H9 (cell line): ENCODE data around the gene LY6G5B. TPM values are rescaled to one million over a fixed set of nuclear protein-coding genes. Genes with fewer than 3 reads are reported as not detected.
A peak's percentile ranks its signal among the peaks of the same experiment; 100 is the strongest.

Experiments
- DNase-seq: peaks from one replicate; pipeline ENCODE4 v3.0.0-alpha.2; 2017
- H2AFZ ChIP-seq: one replicate; pipeline ENCODE4 v1.6.1; 2013; ENCODE audit warnings: mild to moderate bottlenecking, low read length, control low read depth, moderate library complexity
- H2AK5ac ChIP-seq: 2 replicates; pipeline ENCODE4 v1.6.1; 2013; ENCODE audit warnings: low read length, control low read depth, mixed read lengths; ENCODE audit not compliant: insufficient read length
- H2BK120ac ChIP-seq: one replicate; pipeline ENCODE4 v1.6.1; 2013; ENCODE audit warnings: low read depth, mild to moderate bottlenecking, low read length, control low read depth, inconsistent platforms; ENCODE audit not compliant: poor library complexity, severe bottlenecking
- H2BK12ac ChIP-seq: 2 replicates; pipeline ENCODE4 v1.6.1; 2013; ENCODE audit warnings: low read length, control low read depth, mixed read lengths, low read depth; ENCODE audit not compliant: insufficient read length
- H2BK15ac ChIP-seq: 2 replicates; pipeline ENCODE4 v1.6.1; 2013; ENCODE audit warnings: low read depth, low read length, control low read depth
- H2BK20ac ChIP-seq: one replicate; pipeline ENCODE4 v1.6.1; 2013; ENCODE audit warnings: low read depth, mild to moderate bottlenecking, low read length, control low read depth, inconsistent platforms; ENCODE audit not compliant: poor library complexity, severe bottlenecking
- H2BK5ac ChIP-seq: 2 replicates; pipeline ENCODE4 v1.6.1; 2013; ENCODE audit warnings: low read length, control low read depth, mixed read lengths; ENCODE audit not compliant: insufficient read length
- H3K14ac ChIP-seq: 2 replicates; pipeline ENCODE4 v1.6.1; 2013; ENCODE audit warnings: low read length, control low read depth; ENCODE audit not compliant: insufficient read depth
- H3K18ac ChIP-seq: 2 replicates; pipeline ENCODE4 v1.6.1; 2013; ENCODE audit warnings: low read depth, mild to moderate bottlenecking, mixed read lengths, low read length, control low read depth; ENCODE audit not compliant: insufficient read length
- H3K23ac ChIP-seq: 2 replicates; pipeline ENCODE4 v1.6.1; 2013; ENCODE audit warnings: low read length, control low read depth, mixed read lengths, low read depth; ENCODE audit not compliant: insufficient read length
- H3K23me2 ChIP-seq: 2 replicates; pipeline ENCODE4 v1.6.1; 2013; ENCODE audit warnings: low read depth, mild to moderate bottlenecking, mixed read lengths, low read length, control low read depth; ENCODE audit not compliant: insufficient read length, poor library complexity, severe bottlenecking
- H3K27ac ChIP-seq: 2 replicates; pipeline ENCODE4 v1.5.1; 2013; ENCODE audit warnings: low read length, control low read depth, mixed read lengths, low read depth; ENCODE audit not compliant: insufficient read length
- H3K27me3 ChIP-seq: 2 replicates; pipeline ENCODE4 v1.6.1; 2013; ENCODE audit warnings: low read length, control low read depth, inconsistent platforms; ENCODE audit not compliant: insufficient read depth
- H3K4ac ChIP-seq: 2 replicates; pipeline ENCODE4 v1.6.1; 2013; ENCODE audit warnings: low read depth, mild to moderate bottlenecking, control low read depth, inconsistent platforms, low read length, moderate library complexity
- H3K4me1 ChIP-seq: 2 replicates; pipeline ENCODE4 v1.6.1; 2013; ENCODE audit warnings: low read length, control low read depth, inconsistent platforms; ENCODE audit not compliant: insufficient read depth
- H3K4me2 ChIP-seq: 2 replicates; pipeline ENCODE4 v1.6.1; 2013; ENCODE audit warnings: low read length, control low read depth, mixed read lengths; ENCODE audit not compliant: insufficient read length, insufficient read depth
- H3K56ac ChIP-seq: 2 replicates; pipeline ENCODE4 v1.6.1; 2013; ENCODE audit warnings: low read depth, mild to moderate bottlenecking, mixed read lengths, low read length, control low read depth; ENCODE audit not compliant: insufficient read length
- H3K79me1 ChIP-seq: 2 replicates; pipeline ENCODE4 v1.6.1; 2013; ENCODE audit warnings: low read depth, mild to moderate bottlenecking, moderate library complexity, low read length, control low read depth, inconsistent platforms; ENCODE audit not compliant: insufficient read depth, poor library complexity, severe bottlenecking
- H3K79me2 ChIP-seq: 2 replicates; pipeline ENCODE4 v1.6.1; 2013; ENCODE audit warnings: low read length, control low read depth, inconsistent platforms; ENCODE audit not compliant: insufficient read depth
- H3K9ac ChIP-seq: 2 replicates; pipeline ENCODE4 v1.6.1; 2013; ENCODE audit warnings: low read length, control low read depth, mixed read lengths; ENCODE audit not compliant: insufficient read length; ENCODE audit errors: extremely low read depth
- H3K9me3 ChIP-seq: one replicate; pipeline ENCODE4 v1.6.1; 2013; ENCODE audit warnings: low read depth, low read length, inconsistent platforms; ENCODE audit not compliant: control insufficient read depth
- H3T11ph ChIP-seq: one replicate; pipeline ENCODE4 v1.6.1; 2013; ENCODE audit warnings: mild to moderate bottlenecking, low read length, control low read depth, inconsistent platforms
- H4K20me1 ChIP-seq: one replicate; pipeline ENCODE4 v1.6.1; 2013; ENCODE audit not compliant: control insufficient read depth, insufficient read length, insufficient read depth
- H4K5ac ChIP-seq: 2 replicates; pipeline ENCODE4 v1.6.1; 2013; ENCODE audit warnings: low read depth, mild to moderate bottlenecking, mixed read lengths, low read length, control low read depth; ENCODE audit not compliant: insufficient read length
- H4K8ac ChIP-seq: replicated peaks from 2 replicates; pipeline ENCODE4 v1.6.1; 2013; ENCODE audit warnings: low read length, control low read depth, mixed read lengths, low read depth; ENCODE audit not compliant: insufficient read length
- H4K91ac ChIP-seq: 2 replicates; pipeline ENCODE4 v1.6.1; 2013; ENCODE audit warnings: low read depth, mild to moderate bottlenecking, moderate library complexity, mixed read lengths, low read length, control low read depth; ENCODE audit not compliant: insufficient read length
- H3K27ac Mint-ChIP-seq, 3 experiments: 2 replicates in 2 of 3; 3 replicates in 1 of 3; pipeline ENCODE4 v1.8.0; 2020 to 2021; ENCODE audit warnings: mixed read lengths in 3 of 3, mild to moderate bottlenecking in 1 of 3, moderate library complexity in 1 of 3
- H3K27me3 Mint-ChIP-seq: 2 replicates; pipeline ENCODE4 v1.8.0; 2021; ENCODE audit warnings: low read depth, mild to moderate bottlenecking, moderate library complexity, mixed read lengths
- H3K36me3 Mint-ChIP-seq, 3 experiments: 2 replicates in 2 of 3; 3 replicates in 1 of 3; pipeline ENCODE4 v1.8.0; 2020 to 2021; ENCODE audit warnings: low read depth in 3 of 3, mixed read lengths in 3 of 3; ENCODE audit not compliant: insufficient read depth in 1 of 3
- H3K4me1 Mint-ChIP-seq, 2 experiments: 2 replicates each; pipeline ENCODE4 v1.8.0; 2020; ENCODE audit warnings: mixed read lengths in 2 of 2
- H3K4me3 Mint-ChIP-seq, 2 experiments: 2 replicates in 1 of 2; 3 replicates in 1 of 2; pipeline ENCODE4 v1.8.0; 2020 to 2021; ENCODE audit warnings: mild to moderate bottlenecking in 2 of 2, mixed read lengths in 2 of 2, moderate library complexity in 1 of 2
- H3K9me3 Mint-ChIP-seq, 2 experiments: 2 replicates in 1 of 2; 3 replicates in 1 of 2; pipeline ENCODE4 v1.8.0; 2020; ENCODE audit warnings: mild to moderate bottlenecking in 2 of 2, mixed read lengths in 2 of 2, moderate library complexity in 1 of 2
- CTCF ChIP-seq: fragments of 200-600 bp; sonication (generic); conservative IDR thresholded peaks from 3 replicates; pipeline ENCODE4 v1.8.0; 2021; ENCODE audit warnings: antibody characterized with exemption, mild to moderate bottlenecking
- WGBS: extraction: QIAGEN DNeasy Blood & Tissue Kit; methylation state at CpG from one replicate; pipeline ENCODE4 v1.1.7; 2013; ENCODE audit warnings: missing lambda C conversion rate, low lambda C conversion rate, mixed read lengths; ENCODE audit not compliant: insufficient read length; ENCODE audit errors: extremely low coverage; 5-methylcytosine and 5-hydroxymethylcytosine counted together
- total RNA-seq: library from RNA; stranded (reverse); gene quantifications from 2 replicates; pipeline ENCODE4 v1.2.1, GENCODE V29; 2021

The LY6G5B gene
- total RNA-seq, 1 experiment from 2014 or later: 21.6 TPM

DNA sequence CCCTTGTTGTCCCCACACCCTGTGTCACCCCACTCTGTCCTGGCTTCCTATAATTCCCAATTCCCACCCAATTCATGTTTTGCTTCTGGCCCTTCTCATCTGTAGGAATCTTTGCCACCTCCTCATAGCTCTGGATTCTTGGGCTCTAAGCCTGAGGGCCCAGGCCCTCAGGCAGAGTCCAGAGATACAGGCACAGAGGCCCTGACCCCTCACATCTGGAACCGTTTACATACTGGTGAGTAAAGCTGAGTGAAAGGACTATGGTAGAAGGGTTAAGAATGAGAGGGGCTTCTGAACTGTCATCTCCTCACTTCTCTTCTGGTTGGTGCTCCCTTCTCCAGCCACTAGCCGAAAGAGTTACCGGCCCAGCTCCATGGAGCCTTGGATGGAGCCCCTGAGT is 35.6 kb upstream of the LY6G5B start:
- Histone ChIP-seq H4K91ac (no peak overlapping the region), H2BK12ac (no peak overlapping the region), H3K79me2 (no peaks in the 10 kb centered on the region), H3K23ac (no peak overlapping the region), H2BK20ac (no peak overlapping the region), H3K9ac (no peak overlapping the region), H3K14ac (no peak overlapping the region), H3K4me1 (no peaks in the 10 kb centered on the region), H3K79me1 (no peaks in the 10 kb centered on the region), H4K5ac (no peak overlapping the region), H3K4me2 (no peak overlapping the region), H3T11ph (no peak overlapping the region), H2AFZ (no peak overlapping the region), H3K4ac (no peak overlapping the region), H3K56ac (no peak overlapping the region), H2BK5ac (no peak overlapping the region), H3K23me2 (no peaks in the 10 kb centered on the region), H2BK15ac (no peak overlapping the region), H3K27ac (no peak overlapping the region), H4K20me1 (peaks cover 2% of the 10 kb centered on the region), H3K9me3 (no peaks in the 10 kb centered on the region), H3K27me3 (no peaks in the 10 kb centered on the region), H3K18ac (no peak overlapping the region), H4K8ac (no peak overlapping the region), H2BK120ac (no peak overlapping the region), H2AK5ac (no peak overlapping the region)
- H3K27me3 Mint-ChIP-seq: no peaks in the 10 kb centered on the region
- H3K9me3 Mint-ChIP-seq: no peaks in the 10 kb centered on the region
- peak overlapping the region in 2 of 3 experiments; percentile 72 to 90; a peak in 4 of 7 replicates for H3K27ac Mint-ChIP-seq
- H3K4me1 Mint-ChIP-seq: 0 out of 4 replicates have a peak, but pooled peaks cover 0 to 3% of the 10 kb centered on the region in 2 experiments
- TF ChIP-seq CTCF: no peak
- WGBS: no CpG with 5 or more reads among the region's 3 CpGs
- H3K36me3 Mint-ChIP-seq: peaks cover 70 to 98% (median 93%) of the 10 kb centered on the region in 3 experiments
- H3K4me3 Mint-ChIP-seq: no peak overlapping the region
- DNase-seq: no peak
